Measurements from ENCODE around the gene HIVEP3. TPM values are rescaled to one million over a fixed set of nuclear protein-coding genes. Genes with fewer than 3 reads are reported as not detected.
"Not testable (repeated sequence)": the region's sequence is repeated elsewhere in the genome, so short reads cannot be mapped to it uniquely, and the experiment has no call there.

HIVEP3 gene
- total RNA-seq, 1 donor from 2014 or later, result 1.7 TPM

DNA sequence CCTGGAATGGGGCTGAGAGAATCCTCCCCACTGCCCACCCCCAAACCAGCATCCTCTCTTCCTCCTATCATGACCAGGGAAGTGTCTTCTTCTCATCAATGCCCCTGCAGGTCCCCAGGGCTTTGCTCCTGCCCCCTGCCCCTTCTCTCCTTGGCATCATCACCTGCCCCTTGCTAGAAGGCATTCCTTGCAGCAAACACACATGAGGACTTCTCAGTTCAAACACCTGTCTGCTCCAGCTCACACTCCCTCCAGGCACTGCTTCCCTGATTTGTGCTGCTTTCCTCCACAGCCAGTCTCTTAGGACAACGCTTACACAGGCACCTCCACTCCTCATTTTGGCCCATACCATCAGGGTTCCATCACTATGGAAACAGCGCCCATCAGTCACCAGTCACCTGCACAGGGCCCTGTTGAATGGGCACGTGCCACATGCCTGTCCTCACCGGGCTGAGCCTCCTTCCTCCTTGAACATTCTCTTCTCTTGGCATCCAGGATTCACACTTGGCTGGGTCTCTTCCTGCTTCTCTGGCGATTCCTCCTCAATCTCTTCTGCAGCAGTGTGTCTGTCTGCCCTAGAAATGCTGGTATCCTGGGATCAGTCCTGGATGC lies 352.3 kb downstream of the HIVEP3 start:
- DNase-seq (ENCODE audit: low spot score), result no peak

DNA sequence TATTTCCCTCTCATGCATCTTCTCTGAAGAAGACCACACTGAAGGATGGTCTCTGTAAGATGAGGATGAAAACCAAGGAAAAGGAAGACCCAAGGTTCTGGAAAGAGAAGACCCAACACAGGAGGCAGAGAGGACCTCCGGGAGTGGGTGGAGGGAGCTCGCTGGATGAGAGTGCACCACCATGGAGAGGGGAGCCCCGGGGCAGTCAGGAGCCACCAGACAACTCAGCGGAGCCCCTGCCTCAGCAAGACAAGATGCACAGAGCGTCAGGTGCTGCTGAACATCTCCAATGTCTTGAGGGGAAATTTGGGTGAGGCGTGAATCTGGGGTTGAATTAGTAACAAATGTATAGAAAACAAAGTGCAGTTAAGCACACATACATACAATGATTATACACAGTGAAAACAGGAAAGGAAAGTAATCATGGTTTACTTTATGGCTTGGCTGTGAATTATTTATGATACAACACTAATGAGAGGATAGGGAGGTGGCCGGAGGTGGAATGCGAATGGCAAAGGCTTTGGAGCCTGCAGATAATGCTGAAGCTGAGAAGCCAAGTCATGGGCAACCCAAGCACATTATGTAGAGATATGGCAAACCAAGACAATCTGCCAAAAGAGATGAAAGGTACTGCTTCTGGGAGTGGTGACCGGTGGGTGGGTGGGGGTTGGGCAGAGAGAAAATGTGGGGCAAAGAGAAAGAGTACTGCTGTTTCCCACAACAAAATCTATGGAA lies 353.8 kb downstream of the HIVEP3 start:
- DNase-seq (ENCODE audit: low spot score), result no peak

DNA sequence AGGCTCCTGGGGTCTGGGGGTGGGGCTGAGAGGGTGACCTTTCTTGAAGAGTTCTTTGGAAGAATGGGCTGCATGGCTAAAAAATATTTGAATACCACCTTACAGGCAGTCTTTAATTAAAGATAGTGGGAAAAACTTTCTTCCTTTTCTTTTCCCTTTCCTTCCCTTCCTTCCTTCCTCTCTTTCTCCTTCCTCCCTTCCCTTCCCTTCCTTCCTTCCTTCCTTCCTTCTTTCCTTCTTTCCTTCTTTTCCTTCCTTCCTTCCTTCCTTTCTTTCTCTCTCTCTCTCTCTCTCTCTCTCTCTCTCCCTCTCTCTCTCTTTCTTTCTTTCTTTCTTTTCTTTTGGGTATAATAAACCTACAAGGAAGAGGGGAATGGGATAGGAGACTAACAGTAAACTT lies 356.4 kb downstream of the HIVEP3 start:
- DNase-seq (ENCODE audit: low spot score), result no peak

DNA sequence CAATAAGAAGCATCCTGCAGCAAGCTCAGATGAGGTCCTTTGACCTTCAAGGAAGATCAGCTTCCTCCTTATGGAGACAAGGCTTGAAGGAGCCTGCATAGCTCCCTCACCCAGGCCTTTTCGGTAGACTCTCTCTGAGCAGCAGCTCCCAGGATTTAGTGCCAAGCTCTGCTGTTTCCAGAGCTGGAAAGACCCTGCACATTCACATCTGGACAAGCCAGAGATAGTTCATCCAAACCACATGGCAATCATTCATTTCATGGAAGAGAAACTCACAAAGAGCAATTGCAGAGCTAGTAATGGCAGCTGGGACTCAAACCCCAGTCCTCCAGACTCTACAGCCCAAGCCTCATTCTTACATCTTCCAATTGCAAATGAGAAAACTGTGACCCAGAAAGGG lies 357.8 kb downstream of the HIVEP3 start:
- DNase-seq (ENCODE audit: low spot score), result no peak

DNA sequence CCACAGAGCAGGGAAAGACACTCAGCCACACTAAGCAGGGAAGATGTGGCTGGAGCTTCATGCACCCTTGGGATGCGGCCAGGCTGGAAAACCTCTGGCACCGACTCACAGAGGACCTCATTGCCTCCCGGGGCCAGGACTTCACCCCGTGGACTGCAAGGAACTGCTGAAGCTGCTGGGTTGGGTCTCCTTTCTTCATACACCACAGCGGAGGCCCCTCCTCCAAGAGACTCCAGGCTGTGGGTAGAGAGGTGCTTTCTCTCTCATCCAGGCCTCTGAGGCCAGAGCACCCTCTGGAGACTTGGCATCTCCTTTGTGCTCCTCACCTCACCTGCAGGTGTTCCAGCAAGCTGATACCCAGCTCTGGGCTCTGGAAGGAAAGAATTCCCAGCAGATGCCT lies 358.2 kb downstream of the HIVEP3 start:
- DNase-seq (ENCODE audit: low spot score), result no peak

DNA sequence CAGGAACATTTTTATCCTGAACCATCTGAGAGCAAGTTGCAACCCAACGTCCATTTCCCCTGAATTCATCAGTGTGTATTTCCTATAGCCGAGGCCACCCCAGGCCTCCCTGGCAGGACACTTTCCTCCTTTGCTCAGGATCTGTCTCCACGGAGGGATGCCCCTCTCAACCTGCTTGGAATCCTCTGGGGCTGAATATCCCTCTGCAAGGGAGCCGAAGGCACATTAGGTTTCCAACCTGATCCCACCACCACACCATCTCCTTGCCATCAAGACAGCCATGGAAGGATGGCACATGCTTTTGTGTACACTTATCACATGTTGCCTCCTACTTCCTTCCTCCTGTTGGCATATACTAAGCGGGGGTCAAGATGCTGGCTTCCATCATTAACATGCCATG lies 359.4 kb downstream of the HIVEP3 start:
- DNase-seq (ENCODE audit: low spot score), result no peak

DNA sequence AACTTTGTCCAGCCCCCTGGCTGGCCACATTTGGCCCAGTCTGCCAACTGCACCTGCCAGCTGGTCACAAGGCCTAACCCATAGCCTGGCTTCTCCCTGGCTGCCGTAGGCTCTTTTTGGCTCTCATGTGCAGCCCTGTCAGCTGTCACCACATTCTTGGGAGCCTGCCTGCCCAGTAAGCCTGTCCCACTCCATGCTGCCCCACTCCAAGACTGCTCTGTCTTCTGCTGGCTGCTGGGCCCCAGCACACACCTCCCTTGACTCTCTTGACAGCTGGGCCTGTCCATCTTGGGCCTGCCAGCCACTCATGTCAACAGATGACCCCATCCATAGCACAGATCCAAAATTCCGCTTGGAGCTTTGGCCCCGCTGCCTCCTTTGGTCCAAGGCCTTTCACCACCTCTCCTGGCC lies 360.0 kb downstream of the HIVEP3 start:
- no peak for DNase-seq (ENCODE audit: low spot score)

DNA sequence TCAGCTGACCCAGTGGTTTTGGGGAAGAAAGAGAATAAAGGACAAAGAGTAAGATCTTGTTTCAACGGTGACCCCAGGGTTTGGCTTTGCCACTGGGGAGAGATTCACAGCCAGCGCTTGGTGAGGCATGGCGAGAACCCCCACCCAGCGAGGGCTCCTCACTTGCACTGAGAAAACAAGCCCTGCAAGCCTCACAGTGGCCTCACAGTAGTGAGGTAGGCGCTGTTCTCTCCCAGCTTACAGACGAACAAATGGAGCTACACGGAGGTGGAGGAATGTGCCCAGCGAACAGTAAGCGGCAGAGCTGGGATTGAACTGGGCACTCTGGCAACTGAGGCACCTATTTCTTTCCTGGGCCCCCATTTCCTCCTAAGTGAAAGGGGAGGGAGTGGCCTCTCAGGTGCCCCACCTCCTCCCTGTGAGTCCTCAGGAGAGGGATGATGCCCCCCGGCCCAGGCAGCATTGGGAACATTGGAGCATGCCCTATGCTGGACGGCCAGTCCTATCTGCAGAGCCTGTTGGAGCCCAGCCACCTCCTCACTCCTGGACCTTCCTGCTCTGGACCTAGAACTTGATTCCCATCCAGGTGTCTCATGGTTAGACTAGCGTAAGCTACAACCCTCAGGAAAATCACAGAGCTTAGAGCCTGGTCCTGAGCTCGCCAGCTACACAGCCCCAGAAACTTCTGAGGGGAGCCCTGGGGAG lies 360.8 kb downstream of the HIVEP3 start:
- no peak for DNase-seq (ENCODE audit: low spot score)

DNA sequence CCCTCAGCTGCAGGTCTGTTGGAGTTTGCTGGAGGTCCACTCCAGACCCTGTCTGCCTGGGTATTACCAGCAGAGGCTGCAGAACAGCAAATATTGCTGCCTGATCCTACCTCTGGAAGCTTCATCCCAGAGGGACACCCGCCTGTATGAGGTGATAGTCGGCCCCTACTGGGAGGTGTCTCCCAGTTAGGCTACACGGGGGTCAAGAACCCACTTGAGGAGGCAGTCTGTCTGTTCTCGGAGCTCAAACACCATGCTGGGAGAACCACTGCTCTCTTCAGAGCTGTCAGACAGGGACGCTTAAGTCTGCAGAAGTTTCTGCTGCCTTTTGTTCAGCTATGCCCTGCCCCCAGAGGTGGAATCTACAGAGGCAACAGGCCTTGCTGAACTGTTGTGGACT lies 364.0 kb downstream of the HIVEP3 start:
- not testable (repeated sequence) for DNase-seq (ENCODE audit: low spot score)

DNA sequence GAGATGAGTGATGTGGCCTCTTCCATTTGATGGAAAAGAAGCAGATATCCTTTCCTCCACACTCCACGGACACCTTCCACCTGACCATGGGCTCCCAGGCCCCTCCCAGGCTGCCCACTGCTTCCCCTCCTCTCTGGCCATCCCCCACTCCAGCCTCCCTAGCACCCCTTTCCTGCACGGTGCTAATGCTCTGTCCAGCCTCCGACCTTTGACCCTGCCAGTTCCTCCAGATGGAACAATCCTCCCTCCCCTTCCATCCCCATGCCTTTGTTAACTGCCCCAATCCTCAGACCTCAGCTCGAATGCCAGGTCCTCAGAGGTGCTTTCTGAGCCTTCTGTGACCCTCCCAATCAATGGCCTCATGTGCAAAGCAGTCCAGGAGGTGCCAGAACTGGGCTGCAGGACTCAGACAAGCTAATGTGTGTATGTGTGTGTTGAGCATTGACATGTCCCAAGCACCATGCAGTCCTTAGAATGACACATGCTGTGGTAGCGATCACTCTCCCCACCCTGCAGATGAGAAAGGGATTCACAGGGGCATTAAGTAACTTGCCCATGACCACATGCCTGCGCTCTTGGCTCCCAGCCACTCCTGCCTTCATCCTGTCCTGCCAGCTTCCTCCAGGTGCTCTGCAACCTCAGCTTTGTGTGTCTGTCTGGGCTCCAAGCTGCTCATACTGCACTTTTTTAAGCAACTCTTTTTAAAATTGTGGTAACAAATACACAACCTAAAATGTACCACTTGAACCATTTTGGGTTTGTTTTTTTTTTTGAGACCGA lies 370.8 kb downstream of the HIVEP3 start:
- no peak for DNase-seq (ENCODE audit: low spot score)

DNA sequence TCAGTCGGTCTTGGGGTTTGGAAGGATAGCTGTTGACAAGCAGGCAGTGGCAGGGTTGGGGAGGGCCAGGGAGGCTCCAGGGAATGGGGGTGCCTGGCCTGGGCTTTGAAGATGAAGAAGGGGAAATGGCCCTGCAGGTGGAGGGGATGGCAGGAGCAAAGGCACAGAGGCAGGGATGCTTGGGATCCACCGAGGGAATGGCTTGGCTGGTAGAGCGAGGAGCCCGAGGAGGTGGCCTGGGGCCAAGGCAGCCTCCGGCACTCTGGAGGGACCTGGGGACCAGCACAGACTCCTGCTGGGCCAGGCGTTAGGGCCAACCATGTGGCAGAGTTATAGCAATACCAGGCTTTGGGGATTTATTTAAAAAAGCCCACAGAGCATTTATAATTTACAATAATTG lies 371.4 kb downstream of the HIVEP3 start:
- DNase-seq (ENCODE audit: low spot score), result no peak

DNA sequence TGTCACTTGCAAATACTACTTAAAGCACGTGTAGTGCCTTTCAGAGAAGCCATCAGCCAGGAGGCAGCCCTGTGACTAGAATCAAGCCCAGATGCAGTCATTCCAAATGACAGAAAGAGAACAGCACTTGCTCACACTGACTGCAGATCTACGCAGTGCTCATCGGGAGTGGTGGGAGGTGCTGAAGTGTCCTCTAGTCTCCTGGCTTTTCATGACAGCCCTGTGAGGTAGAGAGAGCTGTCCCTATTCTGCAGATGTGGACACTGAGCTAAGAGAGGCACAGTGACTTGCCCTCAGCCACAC lies 371.9 kb downstream of the HIVEP3 start:
- DNase-seq (ENCODE audit: low spot score), result no peak

DNA sequence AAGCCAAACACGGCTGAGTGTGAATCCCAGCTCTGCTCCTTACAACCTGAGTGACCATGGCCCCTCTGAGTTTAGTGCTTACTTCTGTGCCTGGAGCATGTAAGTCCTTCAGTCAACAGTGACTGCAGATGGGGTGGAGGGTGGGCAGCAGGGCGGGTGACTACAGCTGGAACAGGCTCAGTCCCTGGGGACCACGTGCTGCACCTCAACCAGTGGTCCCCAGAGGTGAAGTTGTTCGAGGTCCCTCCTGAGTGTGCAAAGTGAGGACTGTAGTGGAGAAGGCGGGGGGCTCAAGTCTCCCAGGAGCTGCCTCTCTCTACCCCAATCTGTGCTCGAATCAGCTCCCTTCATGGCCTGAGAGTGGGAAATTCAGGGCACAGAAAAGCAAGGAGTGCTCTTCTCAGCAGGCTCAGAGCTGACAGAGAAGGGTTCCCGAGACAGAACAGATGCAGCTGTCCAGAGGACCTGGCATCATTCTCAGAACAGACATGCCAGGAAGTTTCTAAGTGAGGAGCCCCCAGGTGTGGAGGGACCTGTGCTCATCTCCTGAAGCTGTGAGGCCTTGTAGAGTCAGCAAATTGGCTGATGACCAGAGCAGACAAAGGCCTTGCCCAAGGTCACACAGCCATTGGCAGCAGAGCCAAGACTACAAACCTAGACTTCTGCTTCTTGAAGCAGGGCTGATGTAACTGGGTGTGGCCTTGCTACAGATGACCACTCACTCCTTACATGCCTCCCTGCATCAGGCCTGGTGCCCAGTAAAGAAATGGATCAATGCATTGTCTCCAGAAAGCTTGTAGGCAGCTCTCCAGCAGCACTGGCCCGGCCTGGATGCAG lies 372.5 kb downstream of the HIVEP3 start:
- DNase-seq (ENCODE audit: low spot score), result no peak

DNA sequence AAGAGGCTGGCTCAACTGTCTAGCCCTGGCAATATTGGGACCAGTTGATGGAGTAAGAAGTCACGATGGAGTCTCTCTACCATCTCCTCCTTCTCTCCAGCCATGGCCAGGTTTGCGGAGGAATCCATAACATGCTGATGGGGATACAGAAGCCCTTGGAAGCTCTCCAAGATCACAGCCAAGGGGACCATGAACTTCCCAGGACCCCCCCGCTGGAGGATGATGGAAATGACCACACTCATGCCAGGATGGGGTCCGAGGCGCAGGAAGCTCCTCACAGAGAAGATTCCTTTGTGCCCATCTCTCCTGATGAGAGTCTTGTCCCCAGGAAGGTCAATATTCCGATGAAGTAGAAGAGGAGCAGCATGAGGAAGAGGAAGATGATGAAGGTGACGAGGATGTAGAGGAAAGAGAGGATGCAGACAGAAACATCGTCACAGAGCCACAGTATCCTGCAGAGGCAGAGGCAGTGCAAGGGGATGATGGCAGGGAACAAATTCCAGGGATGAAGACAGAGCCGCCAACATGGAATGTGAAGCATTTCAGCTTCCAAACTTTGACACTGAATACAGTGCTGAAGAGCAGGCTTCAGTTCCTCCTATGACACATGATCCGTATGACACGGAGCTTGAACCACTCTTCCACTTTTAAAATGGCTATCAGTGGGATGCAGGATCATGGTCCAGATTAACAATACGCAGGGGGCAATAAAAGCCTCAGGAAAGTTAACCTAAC lies 376.4 kb downstream of the HIVEP3 start:
- DNase-seq (ENCODE audit: low spot score), result no peak

DNA sequence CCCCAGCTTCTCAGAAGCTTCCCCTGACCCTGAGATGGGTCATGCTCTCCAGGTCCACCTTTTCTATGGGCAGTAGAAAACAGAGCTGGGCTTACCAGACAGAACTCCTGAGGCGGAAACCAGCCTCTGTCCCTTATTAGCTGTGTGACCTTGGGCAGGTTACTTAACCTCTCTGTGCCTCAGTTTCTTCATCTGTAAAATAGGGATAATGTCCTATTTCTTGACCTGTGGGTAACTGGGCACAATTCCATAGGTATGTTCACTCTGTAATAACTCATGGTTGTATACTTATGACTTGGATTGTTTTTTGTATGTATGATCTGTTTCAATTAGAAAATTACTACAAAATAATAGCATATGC lies 377.1 kb downstream of the HIVEP3 start:
- no peak for DNase-seq (ENCODE audit: low spot score)

DNA sequence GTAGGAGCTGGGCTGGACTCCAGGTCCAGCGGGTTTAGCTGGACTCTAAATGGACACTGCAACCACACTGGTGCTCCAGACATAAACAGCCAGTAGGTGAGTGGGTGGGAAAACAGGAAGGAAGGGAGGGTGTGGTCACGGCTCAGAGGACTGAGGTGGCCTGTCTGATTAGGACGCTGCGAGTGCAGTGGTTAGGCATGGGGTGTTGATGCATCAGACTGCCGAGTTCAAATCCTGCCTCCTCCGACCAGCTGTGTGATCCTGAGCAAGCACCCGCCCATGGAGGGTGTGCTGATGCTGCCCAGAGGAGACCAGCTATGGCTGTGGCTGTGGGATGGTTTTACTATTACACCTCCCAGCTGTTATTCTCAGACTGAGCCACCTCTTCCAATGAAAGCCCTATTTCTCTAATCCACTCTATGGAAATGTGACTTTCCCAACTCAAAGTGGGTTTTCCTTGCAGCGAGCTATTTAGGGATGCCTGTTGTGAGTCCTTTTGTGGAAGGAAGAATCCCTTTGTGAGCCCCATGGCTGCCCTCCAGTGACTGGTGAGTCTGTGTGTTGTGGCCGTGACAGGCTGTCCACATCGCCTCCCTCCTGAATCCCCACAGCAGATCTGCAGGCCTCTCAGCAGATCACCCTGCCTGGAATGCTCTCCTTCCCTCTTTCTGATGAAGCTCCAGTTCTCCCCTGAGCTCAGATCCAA lies 377.7 kb downstream of the HIVEP3 start:
- DNase-seq (ENCODE audit: low spot score), result peak; percentile 36

DNA sequence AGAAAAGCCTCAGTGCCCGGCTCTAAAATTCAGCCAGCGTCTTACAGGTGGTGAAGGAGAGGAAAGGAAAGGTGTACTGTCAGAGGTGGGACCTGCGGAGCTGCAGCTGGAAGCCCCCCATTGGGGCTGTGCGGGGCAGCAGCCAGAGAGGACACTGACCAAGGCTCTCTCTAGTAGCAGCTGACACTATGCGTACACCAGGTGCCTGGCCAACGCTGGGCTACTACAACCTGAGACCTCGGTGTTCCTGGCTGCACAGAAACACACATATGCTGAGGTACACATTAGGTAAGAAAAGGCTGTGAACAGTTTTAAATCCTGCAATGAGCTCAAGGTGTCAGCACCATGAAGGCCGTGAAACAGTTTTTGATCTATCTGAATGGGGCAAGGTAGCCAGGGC lies 378.7 kb downstream of the HIVEP3 start:
- DNase-seq (ENCODE audit: low spot score), result no peak

DNA sequence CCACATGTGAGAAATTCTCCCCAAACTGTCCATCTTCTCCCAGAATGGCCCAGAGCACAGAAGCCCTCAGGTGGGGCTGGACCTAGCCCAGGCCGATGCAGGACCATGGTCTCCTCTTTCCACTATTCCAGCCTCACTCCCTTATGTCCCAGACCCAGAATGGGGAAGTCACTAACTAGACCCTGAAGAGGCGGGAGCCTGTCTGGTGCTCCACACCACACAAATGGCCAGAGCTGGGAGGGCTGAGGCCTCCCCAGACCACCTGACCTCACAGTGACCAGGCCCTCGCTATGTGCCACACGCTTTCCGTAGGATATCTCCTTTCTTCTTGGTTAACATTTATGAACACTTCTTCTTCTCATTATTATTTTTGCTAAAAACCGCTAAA lies 379.3 kb downstream of the HIVEP3 start:
- no peak for DNase-seq (ENCODE audit: low spot score)

DNA sequence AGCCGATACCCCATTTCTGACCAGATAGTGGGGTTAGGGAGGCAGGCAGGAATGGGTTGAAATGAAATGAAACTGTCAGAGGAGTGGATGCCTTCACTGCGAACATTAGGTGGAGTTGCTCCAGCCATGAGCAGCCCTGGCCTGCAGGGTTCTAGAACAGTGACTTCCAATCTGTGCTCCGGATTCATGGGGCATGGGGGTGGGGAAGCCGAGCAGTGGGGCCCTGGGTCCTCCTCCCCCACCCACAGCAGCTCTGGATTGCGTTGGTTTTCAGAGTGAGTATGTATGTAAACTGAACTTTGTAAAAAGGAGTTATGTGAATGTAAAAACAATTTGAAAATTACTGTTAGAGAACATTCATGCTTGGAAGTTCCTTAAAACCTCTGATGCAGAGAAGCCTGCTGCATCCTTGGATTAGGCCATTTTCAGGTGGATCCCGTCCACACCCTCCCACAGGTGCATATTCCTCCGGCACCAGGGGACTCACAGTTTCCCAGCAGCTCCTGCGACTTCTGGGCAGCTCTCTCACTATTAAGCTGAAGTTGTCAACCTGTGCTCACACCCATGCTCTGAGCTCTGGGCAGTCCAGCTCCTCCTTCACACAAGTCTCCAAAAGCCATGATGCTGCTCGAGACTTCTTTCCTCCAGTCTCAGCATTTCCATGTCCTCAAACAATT lies 379.8 kb downstream of the HIVEP3 start:
- DNase-seq (ENCODE audit: low spot score), result no peak
